Measurements from ENCODE around the gene SLC38A5.

DNA sequence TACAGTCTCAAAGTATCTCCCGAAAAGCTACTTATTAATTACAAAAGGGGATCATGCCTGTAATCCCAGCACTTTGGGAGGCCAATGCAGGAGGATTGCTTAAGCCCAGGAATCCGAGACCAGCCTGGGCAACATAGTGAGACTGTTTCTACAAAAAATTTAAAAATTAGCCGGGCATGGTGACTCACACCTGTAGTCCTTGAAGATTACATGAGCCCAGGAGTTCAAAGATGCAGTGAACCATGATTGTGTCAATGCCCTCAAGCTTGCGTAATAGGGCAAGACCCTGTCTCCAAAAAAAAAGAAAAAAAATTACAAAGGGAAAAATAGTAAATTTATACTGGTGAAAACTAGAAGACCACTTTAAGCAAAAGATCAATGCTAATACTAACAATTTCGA, 35.4 kb upstream of the SLC38A5 start:
- TF ChIP-seq YY1 (IDR thresholded peaks at IDR 0.05; ENCODE audit: insufficient read depth, insufficient replicate concordance, low read depth, low read length) (no peak), ZNF616 (CRISPR knock-in tag; IDR thresholded peaks at IDR 0.05; ENCODE audit: low read depth) (no peak), SMARCC2 (IDR thresholded peaks at IDR 0.05) (no peak), ZNF724P (CRISPR knock-in tag; IDR thresholded peaks at IDR 0.05; ENCODE audit: borderline replicate concordance) (no peak), ZC3H13 (CRISPR knock-in tag; IDR thresholded peaks at IDR 0.05) (no peak), NR2F2 (IDR thresholded peaks at IDR 0.05; ENCODE audit: borderline replicate concordance, low read depth) (peak; percentile 85), RXRB (CRISPR knock-in tag; IDR thresholded peaks at IDR 0.05; ENCODE audit: borderline replicate concordance) (peak; percentile 91), MYNN (CRISPR knock-in tag; IDR thresholded peaks at IDR 0.05; ENCODE audit: low read depth) (no peak), CBX1 (IDR thresholded peaks at IDR 0.05; ENCODE audit: low read depth) (no peak)
- TF ChIP-seq, protein P1, sequence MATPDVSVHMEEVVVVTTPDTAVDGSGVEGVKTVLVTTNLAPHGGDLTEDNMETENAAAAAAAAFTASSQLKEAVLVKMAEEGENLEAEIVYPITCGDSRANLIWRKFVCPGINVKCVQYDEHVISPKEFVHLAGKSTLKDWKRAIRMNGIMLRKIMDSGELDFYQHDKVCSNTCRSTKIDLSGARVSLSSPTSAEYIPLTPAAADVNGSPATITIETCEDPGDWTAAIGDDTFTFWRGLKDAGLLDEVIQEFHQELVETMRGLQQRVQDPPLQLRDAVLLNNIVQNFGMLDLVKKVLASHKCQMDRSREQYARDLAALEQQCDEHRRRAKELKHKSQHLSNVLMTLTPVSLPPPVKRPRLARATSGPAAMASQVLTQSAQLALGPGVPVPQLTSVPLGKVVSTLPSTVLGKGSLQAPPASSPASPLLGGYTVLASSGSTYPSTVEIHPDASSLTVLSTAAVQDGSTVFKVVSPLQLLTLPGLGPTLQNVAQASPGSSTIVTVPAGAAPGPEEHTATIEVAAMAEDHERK (CRISPR knock-in tag; IDR thresholded peaks at IDR 0.05; ENCODE audit: low read depth): no peak
- TF ChIP-seq, protein P2, sequence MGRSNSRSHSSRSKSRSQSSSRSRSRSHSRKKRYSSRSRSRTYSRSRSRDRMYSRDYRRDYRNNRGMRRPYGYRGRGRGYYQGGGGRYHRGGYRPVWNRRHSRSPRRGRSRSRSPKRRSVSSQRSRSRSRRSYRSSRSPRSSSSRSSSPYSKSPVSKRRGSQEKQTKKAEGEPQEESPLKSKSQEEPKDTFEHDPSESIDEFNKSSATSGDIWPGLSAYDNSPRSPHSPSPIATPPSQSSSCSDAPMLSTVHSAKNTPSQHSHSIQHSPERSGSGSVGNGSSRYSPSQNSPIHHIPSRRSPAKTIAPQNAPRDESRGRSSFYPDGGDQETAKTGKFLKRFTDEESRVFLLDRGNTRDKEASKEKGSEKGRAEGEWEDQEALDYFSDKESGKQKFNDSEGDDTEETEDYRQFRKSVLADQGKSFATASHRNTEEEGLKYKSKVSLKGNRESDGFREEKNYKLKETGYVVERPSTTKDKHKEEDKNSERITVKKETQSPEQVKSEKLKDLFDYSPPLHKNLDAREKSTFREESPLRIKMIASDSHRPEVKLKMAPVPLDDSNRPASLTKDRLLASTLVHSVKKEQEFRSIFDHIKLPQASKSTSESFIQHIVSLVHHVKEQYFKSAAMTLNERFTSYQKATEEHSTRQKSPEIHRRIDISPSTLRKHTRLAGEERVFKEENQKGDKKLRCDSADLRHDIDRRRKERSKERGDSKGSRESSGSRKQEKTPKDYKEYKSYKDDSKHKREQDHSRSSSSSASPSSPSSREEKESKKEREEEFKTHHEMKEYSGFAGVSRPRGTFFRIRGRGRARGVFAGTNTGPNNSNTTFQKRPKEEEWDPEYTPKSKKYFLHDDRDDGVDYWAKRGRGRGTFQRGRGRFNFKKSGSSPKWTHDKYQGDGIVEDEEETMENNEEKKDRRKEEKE (IDR thresholded peaks at IDR 0.05): no peak
- TF ChIP-seq, protein P3, sequence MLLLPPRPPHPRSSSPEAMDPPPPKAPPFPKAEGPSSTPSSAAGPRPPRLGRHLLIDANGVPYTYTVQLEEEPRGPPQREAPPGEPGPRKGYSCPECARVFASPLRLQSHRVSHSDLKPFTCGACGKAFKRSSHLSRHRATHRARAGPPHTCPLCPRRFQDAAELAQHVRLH (CRISPR knock-in tag; IDR thresholded peaks at IDR 0.05; ENCODE audit: borderline replicate concordance, low read depth): no peak
- TF ChIP-seq, protein P4, sequence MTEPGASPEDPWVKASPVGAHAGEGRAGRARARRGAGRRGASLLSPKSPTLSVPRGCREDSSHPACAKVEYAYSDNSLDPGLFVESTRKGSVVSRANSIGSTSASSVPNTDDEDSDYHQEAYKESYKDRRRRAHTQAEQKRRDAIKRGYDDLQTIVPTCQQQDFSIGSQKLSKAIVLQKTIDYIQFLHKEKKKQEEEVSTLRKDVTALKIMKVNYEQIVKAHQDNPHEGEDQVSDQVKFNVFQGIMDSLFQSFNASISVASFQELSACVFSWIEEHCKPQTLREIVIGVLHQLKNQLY (CRISPR knock-in tag; IDR thresholded peaks at IDR 0.05): no peak
- TF ChIP-seq, protein P5, sequence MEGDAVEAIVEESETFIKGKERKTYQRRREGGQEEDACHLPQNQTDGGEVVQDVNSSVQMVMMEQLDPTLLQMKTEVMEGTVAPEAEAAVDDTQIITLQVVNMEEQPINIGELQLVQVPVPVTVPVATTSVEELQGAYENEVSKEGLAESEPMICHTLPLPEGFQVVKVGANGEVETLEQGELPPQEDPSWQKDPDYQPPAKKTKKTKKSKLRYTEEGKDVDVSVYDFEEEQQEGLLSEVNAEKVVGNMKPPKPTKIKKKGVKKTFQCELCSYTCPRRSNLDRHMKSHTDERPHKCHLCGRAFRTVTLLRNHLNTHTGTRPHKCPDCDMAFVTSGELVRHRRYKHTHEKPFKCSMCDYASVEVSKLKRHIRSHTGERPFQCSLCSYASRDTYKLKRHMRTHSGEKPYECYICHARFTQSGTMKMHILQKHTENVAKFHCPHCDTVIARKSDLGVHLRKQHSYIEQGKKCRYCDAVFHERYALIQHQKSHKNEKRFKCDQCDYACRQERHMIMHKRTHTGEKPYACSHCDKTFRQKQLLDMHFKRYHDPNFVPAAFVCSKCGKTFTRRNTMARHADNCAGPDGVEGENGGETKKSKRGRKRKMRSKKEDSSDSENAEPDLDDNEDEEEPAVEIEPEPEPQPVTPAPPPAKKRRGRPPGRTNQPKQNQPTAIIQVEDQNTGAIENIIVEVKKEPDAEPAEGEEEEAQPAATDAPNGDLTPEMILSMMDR (CRISPR knock-in tag; IDR thresholded peaks at IDR 0.05): no peak

Measured in HepG2 (cell line).